ENCODE measurements around the gene PITPNC1.
"Not testable (repeated sequence)": the region's sequence is repeated elsewhere in the genome, so short reads cannot be mapped to it uniquely, and the experiment has no call there.

The PITPNC1 gene

DNA sequence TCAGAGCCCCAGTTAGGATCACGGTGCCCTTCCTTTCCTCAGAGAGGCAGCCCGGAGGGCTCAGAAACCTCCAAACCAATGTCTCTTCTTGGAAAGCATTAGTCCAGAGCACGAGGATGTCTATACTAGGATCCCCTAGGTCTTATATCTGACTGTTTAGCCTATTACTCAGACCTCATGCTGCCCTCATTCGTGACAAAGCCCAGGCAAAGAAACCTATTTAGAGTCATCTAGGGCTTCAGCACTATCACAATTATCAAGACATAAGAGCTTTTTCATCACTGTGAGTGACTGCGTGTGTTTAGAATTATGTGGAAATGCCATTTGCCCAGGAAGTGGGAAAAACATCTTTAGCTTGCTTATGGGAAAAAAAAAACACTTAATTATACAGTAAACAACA, 180.8 kb downstream of the PITPNC1 start:
- no peak for DNase-seq

DNA sequence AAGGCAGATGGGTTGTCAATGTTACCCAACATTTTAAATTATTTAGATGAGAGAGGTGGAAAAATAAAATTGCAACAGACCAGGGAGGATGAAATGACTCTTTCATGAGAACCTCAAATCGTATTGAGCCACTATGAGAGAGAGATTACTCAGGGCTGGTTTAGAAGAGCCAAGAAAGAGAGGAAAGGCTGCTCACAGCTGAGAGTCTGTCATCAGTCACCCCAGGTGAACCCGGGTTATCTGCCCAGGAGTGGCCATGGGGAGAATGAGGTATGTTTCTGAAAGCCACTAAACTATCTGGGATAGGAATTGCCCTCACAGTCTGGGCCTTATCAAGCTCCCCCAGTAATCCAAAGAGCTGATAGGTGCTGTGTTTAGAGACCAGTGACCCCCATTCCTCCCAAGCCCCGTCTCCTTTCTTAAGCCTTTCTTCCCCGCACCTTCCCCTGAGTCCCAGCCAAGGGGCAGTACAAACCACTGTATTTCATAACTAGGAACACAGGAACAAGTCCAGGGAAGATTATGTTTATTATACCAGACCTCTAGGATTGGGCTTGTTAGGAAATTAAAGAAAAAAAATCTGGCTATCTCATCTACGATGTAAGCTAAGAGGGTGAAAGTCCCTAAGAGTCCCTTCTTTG, 181.8 kb downstream of the PITPNC1 start:
- no peak for DNase-seq

DNA sequence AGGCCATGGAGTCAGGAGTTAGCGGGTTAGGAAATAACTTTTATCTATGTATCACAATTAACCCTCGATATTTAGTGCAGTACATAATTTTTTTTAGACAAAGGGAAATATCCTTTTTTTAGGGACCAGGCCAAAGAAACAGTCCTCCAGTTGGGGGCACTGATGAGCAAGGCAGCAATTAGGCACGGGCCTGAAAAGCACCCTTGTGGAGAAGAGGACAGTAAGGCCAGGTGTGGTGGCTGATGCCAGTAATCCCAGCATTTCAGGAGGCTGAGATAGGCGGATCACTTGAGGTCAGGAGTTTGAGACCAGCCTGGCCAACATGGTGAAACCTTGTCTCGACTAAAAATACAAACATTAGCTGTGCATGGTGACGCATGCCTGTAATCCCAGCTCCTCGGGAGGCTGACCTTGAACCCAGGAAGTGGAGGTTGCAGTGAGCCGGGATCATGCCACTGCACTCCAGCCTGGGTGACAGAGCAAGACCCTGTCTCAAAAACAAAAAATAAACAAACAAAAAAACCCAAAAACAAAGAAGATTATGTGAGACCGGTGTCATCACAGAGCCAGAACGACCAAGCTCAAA, 182.4 kb downstream of the PITPNC1 start:
- DNase-seq: no peak

GRCh38 chr17:67562005-67562404, 184.9 kb downstream of the PITPNC1 start:
- no peak for DNase-seq

GRCh38 chr17:67563692-67564228, 186.7 kb downstream of the PITPNC1 start:
- no peak for DNase-seq

- no peak for DNase-seq
Observed at GRCh38 chr17:67565068-67565467, 188.0 kb downstream of the PITPNC1 start.

- DNase-seq: no peak
Observed at GRCh38 chr17:67566656-67567055, 189.6 kb downstream of the PITPNC1 start.

- no peak for DNase-seq
Observed at GRCh38 chr17:67569015-67569451, 192.0 kb downstream of the PITPNC1 start.

DNA sequence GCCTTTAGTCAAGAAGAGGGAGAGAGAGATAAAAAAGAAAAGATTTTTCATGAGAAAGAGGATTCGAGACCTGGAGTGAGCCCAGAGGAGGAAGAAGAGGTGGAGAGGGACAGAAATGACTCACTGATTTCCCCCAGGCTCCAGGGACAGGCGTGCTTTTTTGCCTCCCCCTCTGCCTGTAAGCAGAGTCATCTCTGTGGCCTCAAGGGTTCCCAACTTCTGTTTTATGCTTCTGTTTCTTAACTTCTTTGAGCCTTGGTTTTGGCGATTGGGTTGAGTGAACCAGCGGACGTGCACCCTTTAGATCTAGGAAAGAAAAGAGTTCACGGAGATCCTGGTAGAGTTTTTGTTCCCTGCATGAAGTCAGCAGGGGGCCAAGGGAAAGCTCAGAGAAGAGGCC, 192.8 kb downstream of the PITPNC1 start:
- no peak for DNase-seq

- no peak for DNase-seq
Observed at GRCh38 chr17:67570797-67571196, 193.7 kb downstream of the PITPNC1 start.

GRCh38 chr17:67571478-67571877, 194.4 kb downstream of the PITPNC1 start:
- no peak for DNase-seq

- no peak for DNase-seq
Observed at GRCh38 chr17:67573987-67574657, 197.0 kb downstream of the PITPNC1 start.

- DNase-seq: no peak
Observed at GRCh38 chr17:67574658-67575293, 197.7 kb downstream of the PITPNC1 start.

DNA sequence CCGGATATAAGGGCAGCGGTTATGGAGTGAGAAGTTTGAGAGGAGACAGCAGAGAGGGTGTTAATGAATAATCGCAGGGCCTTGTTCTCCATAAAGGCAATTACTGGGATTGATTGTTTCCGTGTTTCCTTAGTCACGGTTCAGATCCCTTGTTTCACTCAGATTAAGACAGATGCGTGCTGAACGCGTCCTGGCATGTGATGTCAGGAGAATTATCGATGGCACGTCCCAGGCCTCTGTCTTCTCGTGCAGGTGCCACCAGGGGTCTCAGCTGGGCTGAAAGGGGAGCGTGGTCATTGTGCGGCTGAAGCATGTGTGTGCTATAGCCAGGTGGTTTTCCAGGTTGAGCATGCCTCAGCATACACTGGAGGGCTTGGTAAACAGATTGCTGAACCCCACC, 198.2 kb downstream of the PITPNC1 start:
- no peak for DNase-seq

DNA sequence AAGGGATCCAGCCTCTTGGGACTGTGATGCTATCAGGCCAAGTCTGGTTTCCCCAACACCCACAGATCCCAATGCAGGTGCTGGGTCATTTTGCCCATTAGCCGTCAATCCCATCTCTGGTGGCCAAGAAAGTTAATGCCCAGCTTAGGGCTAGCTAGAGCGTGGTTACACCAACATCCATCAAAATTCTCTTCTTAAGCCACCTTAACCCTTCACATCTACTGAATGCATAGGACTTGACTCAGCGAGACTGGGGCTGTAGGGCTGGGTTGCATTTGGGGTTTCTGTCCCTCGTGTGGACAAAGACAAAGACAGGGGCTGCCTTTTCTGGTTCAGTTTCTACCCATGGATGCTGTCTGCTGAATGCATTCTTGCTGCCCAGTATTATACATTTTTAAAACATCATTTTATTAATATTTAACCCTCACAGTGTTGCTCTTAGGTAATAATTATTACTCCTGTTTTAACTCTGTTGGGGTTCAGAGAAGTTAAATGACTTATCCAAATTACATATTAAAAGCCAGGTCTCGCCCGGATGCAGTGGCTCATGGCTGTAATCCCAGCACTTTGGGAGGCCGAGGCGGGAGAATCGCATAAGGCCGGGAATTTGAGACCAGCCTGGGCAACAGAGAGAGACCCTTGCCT, 199.5 kb downstream of the PITPNC1 start:
- no peak for DNase-seq

DNA sequence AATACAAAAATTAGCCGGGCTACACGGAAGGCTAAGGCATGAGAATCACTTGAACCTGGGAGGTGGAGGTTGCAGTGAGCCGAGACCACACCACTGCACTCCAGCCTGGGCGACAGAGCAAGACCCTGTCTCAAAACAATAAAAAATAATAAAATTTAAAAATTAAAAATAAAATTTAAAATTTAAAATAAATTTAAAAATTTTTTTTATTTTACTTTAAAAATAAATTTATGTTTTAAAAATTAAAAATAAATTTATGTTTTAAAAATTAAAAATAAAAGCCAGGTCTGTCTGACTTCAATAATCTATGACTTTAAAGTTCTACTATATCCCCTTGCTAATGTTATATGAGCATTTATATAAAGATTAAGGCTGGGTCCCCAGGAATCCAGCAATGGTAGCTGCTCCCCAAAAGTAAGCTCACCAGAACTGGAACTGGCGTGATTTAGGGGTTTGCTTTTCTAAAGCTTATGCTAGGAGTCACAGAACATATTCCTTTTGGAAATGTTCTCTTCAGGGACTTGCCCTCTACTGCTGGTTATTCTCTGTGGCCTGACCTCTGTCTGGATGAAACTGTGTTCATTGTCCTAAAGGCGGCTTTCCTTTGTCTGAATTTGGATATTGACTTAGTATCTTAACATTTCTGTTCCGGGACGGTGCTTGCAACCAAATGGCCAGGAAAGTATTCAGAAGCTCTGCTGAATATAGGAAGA, 200.5 kb downstream of the PITPNC1 start:
- DNase-seq: no peak

DNA sequence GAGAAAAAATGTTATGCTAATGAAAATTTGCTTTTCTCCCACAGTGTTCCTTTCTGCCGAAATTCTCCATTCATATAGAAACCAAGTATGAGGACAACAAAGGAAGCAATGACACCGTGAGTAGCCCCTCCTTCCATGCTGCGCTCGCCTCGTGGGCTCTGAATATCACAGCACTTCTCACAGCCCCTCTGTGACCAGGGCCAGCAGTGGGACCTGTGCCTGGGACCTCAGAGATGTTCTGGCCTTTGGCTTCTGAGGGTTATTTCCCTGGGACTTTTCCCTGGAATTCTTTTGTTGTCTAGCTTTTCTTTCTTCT, 201.0 kb downstream of the PITPNC1 start:
- DNase-seq: no peak

DNA sequence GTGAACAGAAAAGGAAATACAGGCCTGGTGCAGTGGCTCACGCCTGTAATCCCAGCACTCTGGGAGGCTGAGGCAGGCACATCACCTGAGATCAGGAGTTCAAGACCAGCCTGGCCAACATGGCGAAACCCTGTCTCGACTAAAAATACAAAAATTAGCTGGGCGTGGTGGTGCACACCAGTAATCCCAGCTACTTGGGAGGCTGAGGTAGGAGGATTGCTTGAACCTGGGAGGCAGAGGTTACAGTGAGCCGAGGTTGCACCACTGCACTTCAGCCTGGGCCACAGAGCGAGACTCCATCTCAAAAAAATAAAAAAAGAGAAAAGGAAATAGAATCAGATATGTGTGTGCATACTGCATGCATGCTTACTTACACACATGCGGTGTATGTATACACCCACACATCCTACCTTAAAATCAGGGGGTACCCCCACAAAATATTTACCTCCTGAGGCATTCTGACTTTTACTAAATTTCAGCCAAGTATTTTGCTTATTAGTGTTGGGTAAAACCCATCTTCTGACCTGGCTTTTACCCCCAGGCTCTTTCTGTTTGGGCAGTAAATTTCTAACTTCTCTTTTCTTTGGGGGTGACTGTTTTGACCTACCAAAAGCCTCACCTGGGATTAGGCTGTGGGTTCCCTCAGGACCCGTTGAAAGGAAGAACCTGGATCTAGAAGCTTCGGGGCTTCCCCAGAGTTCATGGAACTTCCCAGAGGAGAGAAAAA, 201.8 kb downstream of the PITPNC1 start:
- not testable (repeated sequence) for DNase-seq

DNA sequence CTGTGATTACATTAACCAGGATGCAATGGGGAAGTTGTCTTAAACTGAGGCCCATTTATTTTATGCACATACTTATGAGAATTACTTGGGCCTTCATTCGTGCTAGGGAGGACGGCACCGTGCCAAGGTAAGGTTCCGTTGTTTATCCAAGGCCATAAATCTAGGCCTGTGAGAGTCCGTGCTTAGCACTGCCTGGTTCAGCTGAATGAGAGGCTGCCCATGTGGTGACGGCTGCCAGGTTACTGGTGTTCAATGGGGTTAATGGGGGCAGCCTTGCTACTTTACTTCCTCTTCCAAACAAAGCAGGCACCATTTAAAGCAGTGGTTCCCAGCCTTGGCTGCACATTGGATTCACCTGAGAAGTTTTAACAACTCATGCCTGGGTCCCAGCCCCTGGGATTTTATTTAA, 205.6 kb downstream of the PITPNC1 start:
- no peak for DNase-seq

DNA sequence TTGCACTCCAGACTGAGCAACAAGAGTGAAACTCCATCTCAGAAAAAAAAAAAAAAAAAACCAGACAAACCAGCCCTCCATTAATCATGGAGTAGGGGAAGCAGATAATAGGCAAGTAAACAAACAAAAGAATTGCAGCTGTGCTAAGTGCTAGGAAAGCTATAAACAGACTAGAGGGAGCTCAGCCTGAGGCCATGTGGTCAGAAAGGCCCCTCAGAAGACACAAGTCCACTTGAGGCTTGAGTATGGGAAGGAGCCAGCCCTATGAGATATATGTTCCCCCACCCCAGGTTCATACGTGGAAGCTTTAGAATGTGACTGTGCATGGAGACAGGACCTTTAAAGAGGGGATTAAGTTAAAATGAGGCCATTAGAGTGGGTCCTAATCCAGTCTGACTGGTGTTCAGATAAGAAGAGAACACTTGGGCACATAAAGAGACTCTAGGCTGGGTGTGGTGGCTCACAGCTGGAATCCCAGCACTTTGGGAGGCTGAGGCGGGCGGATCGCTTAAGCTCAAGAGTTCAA, 208.1 kb downstream of the PITPNC1 start:
- DNase-seq: no peak

- DNase-seq: no peak
Observed at GRCh38 chr17:67588326-67588725, 211.2 kb downstream of the PITPNC1 start.

Data from NCI-H2107 (cell line).